ENCODE measurements around the gene NAV3. TPM values are rescaled to one million over a fixed set of nuclear protein-coding genes. Genes with fewer than 3 reads are reported as not detected.

The NAV3 gene
- total and polyA plus RNA-seq, 11 donors, result 1.1 to 18.0 (median 5.8) TPM

- no peak for DNase-seq
- no peaks in the 10 kb centered on the region for H3K4me1 ChIP-seq
- TF ChIP-seq, protein P1, sequence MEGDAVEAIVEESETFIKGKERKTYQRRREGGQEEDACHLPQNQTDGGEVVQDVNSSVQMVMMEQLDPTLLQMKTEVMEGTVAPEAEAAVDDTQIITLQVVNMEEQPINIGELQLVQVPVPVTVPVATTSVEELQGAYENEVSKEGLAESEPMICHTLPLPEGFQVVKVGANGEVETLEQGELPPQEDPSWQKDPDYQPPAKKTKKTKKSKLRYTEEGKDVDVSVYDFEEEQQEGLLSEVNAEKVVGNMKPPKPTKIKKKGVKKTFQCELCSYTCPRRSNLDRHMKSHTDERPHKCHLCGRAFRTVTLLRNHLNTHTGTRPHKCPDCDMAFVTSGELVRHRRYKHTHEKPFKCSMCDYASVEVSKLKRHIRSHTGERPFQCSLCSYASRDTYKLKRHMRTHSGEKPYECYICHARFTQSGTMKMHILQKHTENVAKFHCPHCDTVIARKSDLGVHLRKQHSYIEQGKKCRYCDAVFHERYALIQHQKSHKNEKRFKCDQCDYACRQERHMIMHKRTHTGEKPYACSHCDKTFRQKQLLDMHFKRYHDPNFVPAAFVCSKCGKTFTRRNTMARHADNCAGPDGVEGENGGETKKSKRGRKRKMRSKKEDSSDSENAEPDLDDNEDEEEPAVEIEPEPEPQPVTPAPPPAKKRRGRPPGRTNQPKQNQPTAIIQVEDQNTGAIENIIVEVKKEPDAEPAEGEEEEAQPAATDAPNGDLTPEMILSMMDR (IDR thresholded peaks at IDR 0.05), result no peak
- no peak for TF ChIP-seq POLR2A (IDR thresholded peaks at IDR 0.05)
- ATAC-seq, result no peak
- H3K9me3 ChIP-seq, result no peaks in the 10 kb centered on the region
- H3K27me3 ChIP-seq, result no peaks in the 10 kb centered on the region
- peaks cover 0 to 53% (median 0%) of the 10 kb centered on the region in 9 donors for H3K36me3 ChIP-seq
- no peak overlapping the region for H3K4me3 ChIP-seq
- 65 to 70% (median 67%) methylated on average over 6 of the region's 6 CpGs for WGBS, 4 donors
- intact Hi-C loops (cut with DNase I), result no loop called here
- no peak overlapping the region for H3K27ac ChIP-seq
These were observed 348.7 kb downstream of the NAV3 start for GRCh38 chr12:78179346-78179745.

DNA sequence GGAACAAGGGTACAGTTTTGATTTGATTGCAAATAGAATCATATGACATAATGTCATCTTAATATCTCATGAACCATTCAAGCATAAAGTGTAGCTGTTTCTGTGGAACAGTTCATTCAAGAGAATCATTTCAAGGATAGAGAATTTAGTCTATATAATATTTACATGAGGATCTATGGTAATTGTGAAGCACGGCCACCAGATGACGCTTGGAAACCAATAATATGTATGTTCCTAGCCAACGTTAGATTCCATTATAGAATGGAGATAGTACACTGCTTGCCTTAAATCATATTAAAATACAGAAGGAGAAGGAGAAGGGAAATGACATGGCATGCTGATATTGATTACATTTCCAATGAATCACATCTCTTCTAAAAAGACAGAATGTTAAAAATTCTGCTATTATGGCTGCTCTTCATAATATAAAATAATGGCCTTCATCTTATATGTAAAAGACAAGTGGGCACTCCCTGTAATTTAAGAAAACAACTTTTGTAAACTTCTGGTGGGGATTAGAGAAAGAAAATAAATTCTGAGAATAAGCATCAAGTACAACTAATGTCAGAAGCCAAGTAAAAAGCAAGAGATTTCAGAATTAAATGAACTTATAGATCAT is 351.0 kb downstream of the NAV3 start:
- DNase-seq (no peak), ATAC-seq (no peak)
- Histone ChIP-seq H3K4me3 (no peak overlapping the region), H3K27ac (no peak overlapping the region), H3K36me3 (peaks cover 0 to 52% (median 0%) of the 10 kb centered on the region in 9 donors), H3K27me3 (no peaks in the 10 kb centered on the region), H3K9me3 (no peaks in the 10 kb centered on the region), H3K4me1 (no peaks in the 10 kb centered on the region)
- 59 to 69% (median 62%) methylated on average over 3 of the region's 3 CpGs for WGBS, 4 donors
- intact Hi-C loops (cut with DNase I), result no loop called here
- TF ChIP-seq POLR2A (IDR thresholded peaks at IDR 0.05), result no peak
- TF ChIP-seq, protein P1 (IDR thresholded peaks at IDR 0.05), result no peak

DNA sequence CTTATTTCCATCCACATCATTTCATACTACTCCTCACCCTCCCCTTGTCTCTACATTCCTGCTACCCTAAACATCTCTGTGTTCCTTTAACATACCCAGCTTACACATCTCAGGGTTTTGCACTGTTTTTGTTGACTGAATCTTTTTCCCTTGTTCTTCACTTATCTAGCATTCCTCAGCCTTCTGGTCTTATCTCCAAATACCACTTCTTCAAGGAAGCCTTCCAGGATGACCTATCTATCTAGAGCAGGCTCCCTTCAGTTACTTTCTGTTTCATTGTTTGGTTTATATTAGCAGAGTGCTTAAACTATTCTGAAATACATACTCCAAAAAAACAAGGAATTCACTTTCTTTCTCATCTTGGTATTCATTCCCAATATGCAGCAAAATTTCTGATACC is 353.1 kb downstream of the NAV3 start:
- ATAC-seq, result no peak
- H3K36me3 ChIP-seq, result peaks cover 0 to 41% (median 0%) of the 10 kb centered on the region in 9 donors
- intact Hi-C loops (cut with DNase I), result no loop called here

DNA sequence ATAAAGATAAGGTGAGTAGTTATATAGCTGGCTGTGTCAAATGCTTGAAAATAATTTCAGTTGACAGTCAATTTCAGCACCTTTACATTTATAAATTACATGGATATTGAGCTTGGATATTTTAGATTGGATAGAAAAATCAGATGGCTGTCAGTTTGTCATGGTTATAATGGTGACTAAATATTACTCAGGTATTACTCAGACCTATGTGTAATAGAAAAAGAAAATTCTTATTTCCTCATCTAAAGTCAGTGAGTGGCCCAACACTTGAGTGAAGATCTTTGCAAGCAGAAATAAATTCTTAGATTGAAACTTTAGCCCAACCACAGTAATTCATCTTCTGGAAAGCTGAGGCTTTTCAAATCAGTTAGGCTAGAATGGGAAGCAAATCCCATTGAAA is 354.4 kb downstream of the NAV3 start:
- H3K9me3 ChIP-seq, result no peaks in the 10 kb centered on the region
- TF ChIP-seq POLR2A (IDR thresholded peaks at IDR 0.05), result no peak
- TF ChIP-seq, protein P1 (IDR thresholded peaks at IDR 0.05), result no peak
- no peaks in the 10 kb centered on the region for H3K4me1 ChIP-seq
- ATAC-seq (no peak), DNase-seq (no peak)
- intact Hi-C loops (cut with DNase I), result no loop called here
- no peak overlapping the region for H3K4me3 ChIP-seq
- H3K27ac ChIP-seq, result no peak overlapping the region
- H3K36me3 ChIP-seq, result peaks cover 0 to 40% (median 0%) of the 10 kb centered on the region in 9 donors
- no peaks in the 10 kb centered on the region for H3K27me3 ChIP-seq

More for the DNA sequence above, 353.1 kb downstream of the NAV3 start:
- TF ChIP-seq, protein P1 (IDR thresholded peaks at IDR 0.05), result no peak
- TF ChIP-seq POLR2A (IDR thresholded peaks at IDR 0.05), result no peak
- Histone ChIP-seq H3K9me3 (no peaks in the 10 kb centered on the region), H3K4me1 (no peaks in the 10 kb centered on the region), H3K27ac (no peak overlapping the region), H3K4me3 (no peak overlapping the region), H3K27me3 (no peaks in the 10 kb centered on the region)
- no peak for DNase-seq
